ENCODE measurements around the gene CERK.

The CERK gene

GRCh38 chr22:46679706-46680269 lies 58.3 kb downstream of the CERK start:
- no peak for DNase-seq

- no peak for DNase-seq
Measured at GRCh38 chr22:46678785-46679700, 59.0 kb downstream of the CERK start.

DNA sequence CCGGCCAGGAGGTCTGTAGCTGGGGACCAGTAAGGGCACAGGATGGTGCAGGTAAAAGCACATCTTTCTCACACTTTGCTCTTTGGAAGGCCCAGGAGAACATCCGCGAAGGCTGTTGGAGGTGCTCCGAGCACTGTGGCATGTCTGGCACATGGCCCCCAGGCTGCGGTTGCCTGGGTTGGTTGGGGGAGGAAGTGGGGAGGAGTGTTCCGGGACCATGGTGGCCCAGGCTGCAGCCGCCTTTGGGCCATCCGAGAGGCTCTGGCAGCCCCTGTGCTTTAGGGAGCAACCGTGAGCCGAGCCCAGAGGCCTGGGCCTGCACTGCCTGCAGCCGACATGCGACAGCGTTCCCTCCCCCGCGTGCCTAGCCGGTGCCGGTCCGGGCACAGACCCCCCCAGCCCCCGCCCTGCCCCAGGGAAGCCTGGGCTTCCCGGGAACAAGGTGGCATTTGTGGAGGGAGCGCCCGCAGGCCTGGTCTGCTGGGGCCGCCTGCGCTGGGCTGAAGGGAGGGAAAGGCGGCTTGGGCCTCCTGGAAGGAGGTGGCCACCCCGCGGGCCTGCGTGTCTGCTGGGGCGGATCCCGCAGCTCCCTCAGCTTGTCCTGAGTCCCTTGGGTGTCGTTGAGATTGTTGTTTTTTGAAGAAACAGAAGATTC lies 59.9 kb downstream of the CERK start:
- DNase-seq: no peak

DNA sequence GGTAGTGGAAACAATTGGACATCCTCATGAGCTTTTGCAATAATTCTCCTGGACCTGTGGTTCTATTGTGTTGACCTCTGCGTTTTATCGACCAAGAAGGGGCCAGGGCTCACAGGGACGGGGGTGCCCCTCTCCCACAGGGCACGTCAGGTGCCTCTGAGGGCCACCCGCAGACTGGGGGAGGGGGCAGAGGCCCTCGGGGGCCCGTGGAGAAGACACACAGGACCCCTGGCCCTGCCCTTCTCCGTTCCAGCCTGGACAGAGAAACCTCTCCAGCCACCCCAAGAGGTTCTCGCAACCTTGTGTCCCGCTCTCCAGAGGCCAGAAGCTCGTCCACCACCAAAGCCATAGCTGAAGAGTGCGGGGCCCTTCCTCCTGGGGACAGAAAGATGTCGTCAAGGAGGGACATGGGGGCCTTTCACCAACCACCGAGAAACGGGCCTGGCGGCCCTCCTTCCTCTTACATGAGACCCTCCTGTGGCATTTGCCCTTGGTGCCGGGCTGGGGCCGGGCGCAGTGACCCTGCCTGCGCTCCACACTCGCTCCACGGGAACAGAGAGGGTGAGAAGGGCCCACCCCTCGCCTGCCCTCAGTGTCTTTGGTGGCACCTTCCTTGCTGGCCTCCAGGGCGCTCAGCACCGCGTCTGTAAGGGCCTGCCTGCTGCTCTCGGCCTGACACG lies 60.6 kb downstream of the CERK start:
- DNase-seq: no peak

DNA sequence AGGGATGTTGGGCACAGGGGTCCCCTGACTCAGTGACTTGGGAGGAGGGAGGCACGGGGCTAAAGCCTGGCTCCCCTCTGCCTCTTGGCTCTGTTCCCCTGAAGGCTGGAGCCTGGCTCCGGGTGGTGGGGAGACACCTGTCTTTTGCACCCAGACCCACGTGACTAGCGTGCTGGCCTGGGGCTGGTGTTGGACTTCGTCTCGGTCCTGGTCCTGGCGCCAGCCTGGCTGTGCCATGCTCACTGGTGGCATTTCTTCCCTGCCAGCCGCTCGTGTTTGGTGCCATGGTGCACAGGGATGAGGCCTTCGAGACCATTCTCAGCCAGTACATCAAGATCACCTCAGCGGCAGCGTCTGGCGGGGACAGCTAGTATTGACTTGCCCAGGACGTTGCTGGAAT lies 61.2 kb downstream of the CERK start:
- no peak for DNase-seq

- DNase-seq: no peak
Measured at GRCh38 chr22:46676479-46676878, 61.6 kb downstream of the CERK start.

DNA sequence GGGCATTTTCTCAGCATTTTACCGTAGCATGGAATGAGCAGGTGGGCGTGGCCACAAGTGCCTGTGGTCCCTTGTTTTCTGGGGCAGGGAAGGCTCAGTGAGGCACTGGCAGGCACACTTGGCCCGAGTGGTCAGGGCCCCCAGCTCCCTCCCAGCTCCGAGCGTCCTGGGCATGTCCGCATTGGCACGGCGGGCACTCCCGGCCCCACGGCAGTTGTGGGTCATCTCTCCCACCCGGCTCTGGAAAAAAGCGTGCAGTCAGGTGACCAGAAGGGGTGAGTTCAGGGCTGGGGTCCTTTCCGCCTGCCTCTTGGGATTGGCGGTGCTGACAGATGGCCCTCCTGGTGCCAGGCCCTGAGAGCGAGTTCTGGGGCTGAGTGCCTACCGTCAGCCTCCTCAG lies 62.1 kb downstream of the CERK start:
- DNase-seq: no peak

DNA sequence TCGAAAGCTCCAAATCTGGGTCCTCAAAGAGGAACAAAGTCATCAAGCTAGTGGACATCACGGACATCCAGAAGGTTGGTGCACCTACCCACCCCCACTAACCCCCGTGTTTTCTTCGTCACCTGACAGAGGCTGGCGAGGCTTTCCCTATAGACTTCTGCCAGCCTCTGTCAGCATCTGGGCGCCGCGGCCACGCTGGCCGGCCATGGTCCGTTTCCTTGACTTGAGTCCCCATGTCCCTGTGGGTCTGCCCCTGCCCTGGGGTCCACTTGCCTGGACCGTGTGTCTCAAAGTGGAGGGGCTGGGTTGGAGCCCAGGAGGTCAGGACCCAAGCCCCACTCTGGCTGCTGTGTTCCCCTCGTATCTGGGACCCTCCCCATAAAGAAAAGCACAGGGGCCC lies 62.6 kb downstream of the CERK start:
- no peak for DNase-seq

- DNase-seq: no peak
Measured at GRCh38 chr22:46674906-46675305, 63.1 kb downstream of the CERK start.

GRCh38 chr22:46674367-46674781 lies 63.7 kb downstream of the CERK start:
- peak in 10 of 58 donors; percentile 20 to 60 (median 34) for DNase-seq

GRCh38 chr22:46673662-46674236 lies 64.3 kb downstream of the CERK start:
- DNase-seq: no peak

GRCh38 chr22:46673205-46673604 lies 64.8 kb downstream of the CERK start:
- DNase-seq: no peak

- no peak for DNase-seq
Measured at GRCh38 chr22:46672731-46673130, 65.3 kb downstream of the CERK start.

GRCh38 chr22:46671824-46672432 lies 66.1 kb downstream of the CERK start:
- no peak for DNase-seq

DNA sequence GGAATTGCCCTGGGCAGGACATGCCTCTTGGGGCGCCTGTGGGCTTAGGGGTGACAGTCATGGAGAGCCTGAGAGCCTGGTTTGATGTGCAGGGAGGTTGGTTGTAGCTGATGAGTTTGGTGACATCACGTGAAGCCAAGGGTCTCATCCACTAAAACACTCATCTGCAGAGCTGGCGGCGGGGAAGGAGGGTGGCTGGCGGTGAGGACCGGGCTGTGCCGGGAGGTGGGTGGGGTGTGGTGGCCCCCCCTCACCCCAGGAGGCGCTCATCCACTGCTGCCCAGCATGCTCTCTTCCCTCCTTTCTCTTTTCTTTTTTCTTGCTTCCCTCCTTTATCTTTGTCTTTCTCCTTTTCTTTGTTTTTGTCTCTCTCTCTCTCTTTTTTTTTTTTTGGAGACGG lies 68.9 kb downstream of the CERK start:
- DNase-seq: no peak

DNA sequence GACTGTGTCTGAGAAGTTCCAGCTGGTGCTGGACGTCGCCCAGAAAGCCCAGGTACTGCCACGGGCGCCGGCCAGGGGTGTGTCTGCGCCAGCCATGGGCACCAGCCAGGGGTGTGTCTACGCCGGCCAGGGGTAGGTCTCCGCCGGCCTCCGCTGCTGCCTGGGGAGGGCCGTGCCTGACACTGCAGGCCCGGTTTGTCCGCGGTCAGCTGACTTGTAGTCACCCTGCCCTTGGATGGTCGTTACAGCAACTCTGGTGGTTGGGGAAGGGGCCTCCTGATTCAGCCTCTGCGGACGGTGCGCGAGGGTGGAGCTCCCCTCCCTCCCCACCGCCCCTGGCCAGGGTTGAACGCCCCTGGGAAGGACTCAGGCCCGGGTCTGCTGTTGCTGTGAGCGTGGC lies 69.9 kb downstream of the CERK start:
- DNase-seq: no peak

DNA sequence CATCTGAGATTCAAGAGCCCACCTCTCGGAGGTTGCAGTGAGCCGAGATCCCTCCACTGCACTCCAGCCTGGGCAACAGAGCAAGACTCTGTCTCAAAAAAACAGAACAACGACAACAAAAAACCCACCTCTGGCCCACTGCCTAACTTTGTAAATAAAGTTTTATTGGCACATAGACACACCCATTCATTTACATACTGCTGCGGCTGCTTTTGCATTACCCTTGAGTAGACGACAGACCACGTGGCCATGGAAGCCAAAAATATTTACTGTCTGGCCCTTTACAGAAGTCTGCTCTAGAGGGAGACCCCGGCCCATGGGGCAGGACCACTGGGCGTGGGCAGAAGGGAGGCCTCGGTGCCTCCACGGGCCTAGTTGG lies 70.8 kb downstream of the CERK start:
- no peak for DNase-seq

DNA sequence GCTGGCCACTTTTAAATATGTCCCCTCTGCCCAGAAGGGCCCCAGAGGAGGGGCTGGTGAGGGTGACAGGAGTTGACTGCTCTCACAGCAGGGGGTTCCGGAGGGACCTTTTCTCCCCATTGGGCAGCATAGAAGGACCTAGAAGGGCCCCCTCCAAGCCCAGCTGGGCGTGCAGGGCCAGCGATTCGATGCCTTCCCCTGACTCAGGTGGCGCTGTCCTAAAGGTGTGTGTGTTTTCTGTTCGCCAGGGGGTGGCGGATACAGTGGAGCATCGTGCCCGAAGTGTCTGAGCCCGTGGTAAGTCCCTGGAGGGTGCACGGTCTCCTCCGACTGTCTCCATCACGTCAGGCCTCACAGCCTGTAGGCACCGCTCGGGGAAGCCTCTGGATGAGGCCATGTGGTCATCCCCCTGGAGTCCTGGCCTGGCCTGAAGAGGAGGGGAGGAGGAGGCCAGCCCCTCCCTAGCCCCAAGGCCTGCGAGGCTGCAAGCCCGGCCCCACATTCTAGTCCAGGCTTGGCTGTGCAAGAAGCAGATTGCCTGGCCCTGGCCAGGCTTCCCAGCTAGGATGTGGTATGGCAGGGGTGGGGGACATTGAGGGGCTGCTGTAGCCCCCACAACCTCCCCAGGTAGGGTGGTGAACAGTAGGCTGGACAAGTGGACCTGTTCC lies 71.3 kb downstream of the CERK start:
- DNase-seq: no peak

DNA sequence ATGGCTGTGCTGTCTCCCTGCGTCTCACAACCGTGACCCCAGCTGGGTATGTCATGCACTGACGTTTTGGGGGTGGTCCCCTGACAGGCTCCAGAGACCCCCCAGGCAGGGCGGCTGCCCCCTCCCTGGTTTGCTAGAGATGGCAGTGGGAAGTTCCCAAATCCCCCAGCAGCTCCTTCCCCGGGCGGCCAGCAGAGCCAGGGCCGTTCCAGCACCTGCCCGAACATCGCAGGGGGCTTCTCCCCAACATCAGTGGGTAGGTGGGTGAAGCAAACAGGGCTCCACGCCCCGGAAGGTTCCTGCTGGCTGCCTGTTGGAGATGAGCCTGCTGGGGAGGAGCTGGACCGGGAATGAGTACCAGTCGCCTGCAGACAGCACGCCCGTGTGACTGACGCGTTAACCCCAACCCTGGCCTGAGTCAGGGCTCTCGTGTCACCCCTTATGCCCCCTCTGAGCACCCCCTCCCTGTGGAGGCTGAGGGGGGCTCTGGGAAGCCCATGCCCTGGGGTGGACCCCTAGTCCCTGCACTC lies 72.2 kb downstream of the CERK start:
- no peak for DNase-seq

DNA sequence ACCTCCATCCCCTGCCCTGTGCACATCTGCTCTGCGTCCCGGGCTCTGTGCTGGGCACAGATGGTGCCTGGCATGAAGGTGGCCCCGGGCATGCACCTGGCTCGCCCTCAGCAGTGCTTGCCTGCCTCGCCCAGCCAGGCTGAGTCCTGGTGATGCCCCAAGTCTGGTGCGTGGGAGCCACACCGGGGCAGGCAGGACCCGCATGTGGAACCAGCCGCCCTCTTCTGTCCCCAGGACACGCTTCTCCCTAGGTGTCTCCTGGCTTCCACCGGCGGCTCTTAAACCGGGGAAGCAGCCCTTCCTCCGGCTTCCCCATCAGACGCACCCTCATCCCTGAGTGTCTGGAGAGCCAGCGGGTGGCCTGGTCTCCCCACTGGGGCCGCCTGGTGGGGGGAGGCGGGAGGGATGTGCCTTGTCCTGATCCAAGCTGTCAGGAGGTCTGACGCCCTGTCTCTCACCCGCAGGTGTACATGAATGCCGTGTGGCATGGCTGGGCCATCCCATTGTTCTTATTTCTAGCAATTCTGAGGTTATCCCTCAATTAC lies 72.8 kb downstream of the CERK start:
- no peak for DNase-seq

Data from anterior cingulate cortex (tissue), 58 donors.